Measurements from ENCODE around the gene RPA3. TPM values are rescaled to one million over a fixed set of nuclear protein-coding genes. Genes with fewer than 3 reads are reported as not detected.
A peak's percentile ranks its signal among the peaks of the same experiment; 100 is the strongest.

RPA3 gene
- total and polyA plus RNA-seq, 9 of the 15 experiments (the other 6 are each of a cell fraction or from before 2014, with no cell fraction given): 68.5 to 265 (median 125) TPM

GRCh38 chr7:7761340-7761973, 43.0 kb upstream of the RPA3 start (continued):
- no peak for TF ChIP-seq RNF219 (CRISPR knock-in tag; IDR thresholded peaks at IDR 0.05)
- TF ChIP-seq CBX5 (IDR thresholded peaks at IDR 0.05; ENCODE audit: borderline replicate concordance, low read depth): no peak
- no peak for TF ChIP-seq PTBP1 (IDR thresholded peaks at IDR 0.05; ENCODE audit: low read depth, low read length)
- no peak for TF ChIP-seq ZBTB43 (CRISPR knock-in tag; IDR thresholded peaks at IDR 0.05)
- no peak for TF ChIP-seq POLR2AphosphoS5 (IDR thresholded peaks at IDR 0.05; ENCODE audit: control insufficient read depth, insufficient read depth, low read depth, low read length)
- no peak for TF ChIP-seq ZNF3 (CRISPR knock-in tag; IDR thresholded peaks at IDR 0.05)
- TF ChIP-seq SMAD2 (IDR thresholded peaks at IDR 0.05; ENCODE audit: low read depth, low read length): no peak
- no peak for TF ChIP-seq ZNF764 (CRISPR knock-in tag; IDR thresholded peaks at IDR 0.05; ENCODE audit: low read depth)
- TF ChIP-seq RAD21 (CRISPR knock-in tag; conservative IDR thresholded peaks at IDR 0.05 in 1 of 2, IDR thresholded peaks at IDR 0.05 in 1 of 2): peak; percentile 18 to 40; a peak in 2 of 4 replicates
- 0 out of 2 replicates have a peak, but pooled peaks have one; percentile 17 for TF ChIP-seq VEZF1 (CRISPR knock-in tag; IDR thresholded peaks at IDR 0.05)
- TF ChIP-seq SREBF2 (CRISPR knock-in tag; IDR thresholded peaks at IDR 0.05): no peak
- no peak for TF ChIP-seq KDM4B (IDR thresholded peaks at IDR 0.05; ENCODE audit: borderline replicate concordance in 2 of 2, low read depth in 1 of 2)
- TF ChIP-seq HOMEZ (CRISPR knock-in tag; IDR thresholded peaks at IDR 0.05): no peak
- no peak for TF ChIP-seq FUS (optimal IDR thresholded peaks at IDR 0.05; ENCODE audit: low read depth, low read length)
- no peak for TF ChIP-seq TBL1XR1 (IDR thresholded peaks at IDR 0.05; ENCODE audit: low read length in 2 of 2)
- TF ChIP-seq PCBP1 (IDR thresholded peaks at IDR 0.05; ENCODE audit: low read depth, low read length, poor library complexity, severe bottlenecking): no peak
- TF ChIP-seq HEY1 (CRISPR knock-in tag; IDR thresholded peaks at IDR 0.05; ENCODE audit: borderline replicate concordance): no peak
- no peak for TF ChIP-seq PTRF (tag; IDR thresholded peaks at IDR 0.05)
- TF ChIP-seq ZNF23 (CRISPR knock-in tag; IDR thresholded peaks at IDR 0.05): no peak
- TF ChIP-seq KLF1 (tag; IDR thresholded peaks at IDR 0.05): no peak
- peak; percentile 63; the same call in 1 of the 2 replicates for TF ChIP-seq SPI1 (IDR thresholded peaks at IDR 0.05; ENCODE audit: borderline replicate concordance, low read depth, low read length)
